Measurements from ENCODE around the gene RAB11FIP4.

GRCh38 chr17:31566992-31567373 lies 175.5 kb downstream of the RAB11FIP4 start:
- TF ChIP-seq CTCF (IDR thresholded peaks at IDR 0.05 in 2 of 3, conservative IDR thresholded peaks at IDR 0.05 in 1 of 3; ENCODE audit: borderline replicate concordance in 1 of 3, insufficient read depth in 1 of 3, low read depth in 2 of 3, low read length in 2 of 3) (no peak), SIN3A (IDR thresholded peaks at IDR 0.05; ENCODE audit: low read depth) (no peak), POLR2A (IDR thresholded peaks at IDR 0.05; ENCODE audit: borderline replicate concordance, extremely low read depth, insufficient read depth, insufficient read length) (no peak), ZBTB33 (IDR thresholded peaks at IDR 0.05; ENCODE audit: extremely low read depth, insufficient replicate concordance, low read length) (no peak), EZH2 (IDR thresholded peaks at IDR 0.05) (no peak), RAD21 (IDR thresholded peaks at IDR 0.05; ENCODE audit: low read depth) (no peak), ZNF274 (IDR thresholded peaks at IDR 0.05; ENCODE audit: low read depth, low read length) (no peak), REST (IDR thresholded peaks at IDR 0.05; ENCODE audit: low read depth) (no peak), CEBPB (IDR thresholded peaks at IDR 0.05; ENCODE audit: low read depth) (no peak), EZH2phosphoT487 (IDR thresholded peaks at IDR 0.05; ENCODE audit: borderline replicate concordance) (no peak), EGR1 (IDR thresholded peaks at IDR 0.05; ENCODE audit: low read depth) (no peak), ATF3 (IDR thresholded peaks at IDR 0.05) (no peak)

All from HCT116 (cell line).